HEK293 (cell line): ENCODE results near the gene LGI2.

Source experiments
- CTCF ChIA-PET: fragments of 350-600 bp; formaldehyde crosslinking; extraction: SDS; loops from one replicate; lab custom pipeline; 2021; ENCODE audit warnings: antibody characterized with exemption; lab: Yijun Ruan, JAX
- POLR2A ChIA-PET: fragments of 300-600 bp; formaldehyde crosslinking; extraction: SDS; loops from one replicate; lab custom pipeline; 2020; ENCODE audit warnings: antibody characterized with exemption, inconsistent platforms; lab: Yijun Ruan, JAX
- H3K27ac ChIP-seq: fragments of 200-500 bp; sonication (Bioruptor generic); 2 replicates; pipeline ENCODE4 v1.5.1; 2014; ENCODE audit warnings: low read depth, low read length, control low read depth, inconsistent platforms; ENCODE audit errors: extremely low read depth
- H3K36me3 ChIP-seq, 2 experiments: fragments of 200-500 bp in 1 of 2; sonication (Bioruptor generic) in 1 of 2; 1 replicate in 1 of 2; 2 replicates in 1 of 2; pipeline ENCODE4 v1.5.1; 2014 to 2017; ENCODE audit warnings: inconsistent platforms in 2 of 2, low read length in 2 of 2; ENCODE audit not compliant: control insufficient read depth in 2 of 2, insufficient read depth in 1 of 2
- H3K4me1 ChIP-seq: fragments of 200-500 bp; sonication (Bioruptor generic); 2 replicates; pipeline ENCODE4 v1.5.1; 2014; ENCODE audit warnings: mild to moderate bottlenecking, low read length, inconsistent platforms; ENCODE audit not compliant: control insufficient read depth, insufficient read depth
- H3K4me3 ChIP-seq: 2 replicates; pipeline ENCODE4 v1.5.1; 2011; ENCODE audit warnings: low read depth, mild to moderate bottlenecking, control low read depth, low read length, moderate library complexity
- H3K9me3 ChIP-seq: fragments of 200-500 bp; sonication (Bioruptor generic); 2 replicates; pipeline ENCODE4 v1.5.1; 2014; ENCODE audit warnings: low read depth, low read length, inconsistent platforms; ENCODE audit not compliant: control insufficient read depth, insufficient read depth
- ELK4 ChIP-seq: IDR thresholded peaks from 2 replicates; pipeline ENCODE4 v1.6.1; 2011; ENCODE audit warnings: mild to moderate bottlenecking, low read depth, low read length, borderline replicate concordance
- KLF17 ChIP-seq: fragments of 450-650 bp; formaldehyde crosslinking; IDR thresholded peaks from 2 replicates; pipeline ENCODE4 v1.5.1; 2016; ENCODE audit warnings: missing biosample characterization, missing genetic modification characterization
- PRDM4 ChIP-seq: fragments of 450-650 bp; formaldehyde crosslinking; IDR thresholded peaks from 2 replicates; pipeline ENCODE4 v1.5.1; 2017; ENCODE audit warnings: missing biosample characterization, missing genetic modification characterization
- SP3 ChIP-seq: fragments of 450-650 bp; formaldehyde crosslinking; IDR thresholded peaks from 2 replicates; pipeline ENCODE4 v1.5.1; 2016; ENCODE audit warnings: missing biosample characterization, missing genetic modification characterization
- SP7 ChIP-seq: fragments of 450-650 bp; formaldehyde crosslinking; IDR thresholded peaks from 2 replicates; pipeline ENCODE4 v1.5.1; 2016; ENCODE audit warnings: missing biosample characterization, missing genetic modification characterization
- TRIM28 ChIP-seq: IDR thresholded peaks from 2 replicates; pipeline ENCODE4 v1.6.1; 2011; ENCODE audit warnings: low read length, control low read depth, borderline replicate concordance
- ZBTB1 ChIP-seq: fragments of 450-650 bp; formaldehyde crosslinking; IDR thresholded peaks from 2 replicates; pipeline ENCODE4 v1.5.1; 2016; ENCODE audit warnings: missing biosample characterization, missing genetic modification characterization
- ZBTB17 ChIP-seq: fragments of 450-650 bp; formaldehyde crosslinking; IDR thresholded peaks from 2 replicates; pipeline ENCODE4 v1.5.1; 2016; ENCODE audit warnings: missing biosample characterization, missing genetic modification characterization
- ZBTB21 ChIP-seq: fragments of 450-650 bp; formaldehyde crosslinking; IDR thresholded peaks from 2 replicates; pipeline ENCODE4 v1.5.1; 2017; ENCODE audit warnings: missing biosample characterization, missing genetic modification characterization
- ZBTB8A ChIP-seq: fragments of 450-650 bp; formaldehyde crosslinking; IDR thresholded peaks from 2 replicates; pipeline ENCODE4 v1.5.1; 2016; ENCODE audit warnings: missing biosample characterization, missing genetic modification characterization
- ZNF133 ChIP-seq: fragments of 450-650 bp; formaldehyde crosslinking; IDR thresholded peaks from 2 replicates; pipeline ENCODE4 v1.5.1; 2016; ENCODE audit warnings: missing biosample characterization, missing genetic modification characterization
- ZNF138 ChIP-seq: fragments of 450-650 bp; formaldehyde crosslinking; IDR thresholded peaks from 2 replicates; pipeline ENCODE4 v1.5.1; 2016; ENCODE audit warnings: missing biosample characterization, missing genetic modification characterization, borderline replicate concordance
- ZNF184 ChIP-seq: fragments of 450-650 bp; IDR thresholded peaks from 2 replicates; pipeline ENCODE4 v1.5.1; 2018; ENCODE audit warnings: missing biosample characterization, mild to moderate bottlenecking, missing genetic modification characterization
- ZNF248 ChIP-seq: fragments of 450-650 bp; formaldehyde crosslinking; IDR thresholded peaks from 2 replicates; pipeline ENCODE4 v1.5.1; 2017; ENCODE audit warnings: missing biosample characterization, missing genetic modification characterization
- ZNF391 ChIP-seq: fragments of 450-650 bp; formaldehyde crosslinking; IDR thresholded peaks from 2 replicates; pipeline ENCODE4 v1.5.1; 2016; ENCODE audit warnings: low read depth, missing biosample characterization, missing genetic modification characterization, borderline replicate concordance
- ZNF501 ChIP-seq: fragments of 450-650 bp; formaldehyde crosslinking; IDR thresholded peaks from 2 replicates; pipeline ENCODE4 v1.5.1; 2016; ENCODE audit warnings: missing biosample characterization, missing genetic modification characterization
- ZNF529 ChIP-seq: fragments of 450-650 bp; formaldehyde crosslinking; IDR thresholded peaks from 2 replicates; pipeline ENCODE4 v1.5.1; 2017; ENCODE audit warnings: missing genetic modification characterization, missing biosample characterization; ENCODE audit not compliant: insufficient replicate concordance
- ZNF530 ChIP-seq: fragments of 450-650 bp; formaldehyde crosslinking; IDR thresholded peaks from 2 replicates; pipeline ENCODE4 v1.5.1; 2016; ENCODE audit warnings: low read depth, missing biosample characterization, missing genetic modification characterization
- ZNF548 ChIP-seq: fragments of 450-650 bp; formaldehyde crosslinking; IDR thresholded peaks from 2 replicates; pipeline ENCODE4 v1.5.1; 2016; ENCODE audit warnings: missing biosample characterization, missing genetic modification characterization
- ZNF555 ChIP-seq: fragments of 450-650 bp; formaldehyde crosslinking; conservative IDR thresholded peaks from 2 replicates; pipeline ENCODE4 v1.5.1; 2017; ENCODE audit warnings: missing biosample characterization, mild to moderate bottlenecking, missing genetic modification characterization, inconsistent platforms
- ZNF558 ChIP-seq: fragments of 450-650 bp; formaldehyde crosslinking; IDR thresholded peaks from 2 replicates; pipeline ENCODE4 v1.5.1; 2016; ENCODE audit warnings: missing biosample characterization, missing genetic modification characterization
- ZNF571 ChIP-seq: fragments of 450-650 bp; formaldehyde crosslinking; IDR thresholded peaks from 2 replicates; pipeline ENCODE4 v1.5.0; 2017; ENCODE audit warnings: missing biosample characterization, missing genetic modification characterization
- ZNF600 ChIP-seq: fragments of 450-650 bp; formaldehyde crosslinking; IDR thresholded peaks from 2 replicates; pipeline ENCODE4 v1.5.1; 2016; ENCODE audit warnings: missing biosample characterization, missing genetic modification characterization
- ZNF660 ChIP-seq: fragments of 450-650 bp; IDR thresholded peaks from 2 replicates; pipeline ENCODE4 v1.5.1; 2018; ENCODE audit warnings: missing biosample characterization, mild to moderate bottlenecking, missing genetic modification characterization
- ZNF707 ChIP-seq: fragments of 450-650 bp; formaldehyde crosslinking; IDR thresholded peaks from 2 replicates; pipeline ENCODE4 v1.5.1; 2016; ENCODE audit warnings: missing biosample characterization, missing genetic modification characterization
- ZNF837 ChIP-seq: fragments of 450-650 bp; formaldehyde crosslinking; IDR thresholded peaks from 2 replicates; pipeline ENCODE4 v1.5.1; 2016; ENCODE audit warnings: missing biosample characterization, missing genetic modification characterization
- TF ChIP-seq, protein P1 (sequence below): fragments of 450-650 bp; IDR thresholded peaks from 2 replicates; pipeline ENCODE4 v1.5.1; 2018; ENCODE audit warnings: missing biosample characterization, missing genetic modification characterization

The LGI2 gene

GRCh38 chr4:24963277-24963676 lies 67.5 kb downstream of the LGI2 start (continued):
- TF ChIP-seq ZBTB8A (tag by site-specific recombination), result no peak
- TF ChIP-seq ELK4, result no peak
- TF ChIP-seq ZNF548 (tag by site-specific recombination), result no peak

- no peaks in the 10 kb centered on the region for H3K4me1 ChIP-seq
- no peaks in the 10 kb centered on the region for H3K9me3 ChIP-seq
- CTCF ChIA-PET, result no interaction called here
- H3K4me3 ChIP-seq, result no peak overlapping the region
- H3K36me3 ChIP-seq, result no peaks in the 10 kb centered on the region
- no peak overlapping the region for H3K27ac ChIP-seq
- no peak for TF ChIP-seq SP7 (tag by site-specific recombination)
- POLR2A ChIA-PET, result no interaction called here
These were observed 72.9 kb downstream of the LGI2 start for GRCh38 chr4:24957886-24958285.

- H3K4me1 ChIP-seq, result no peaks in the 10 kb centered on the region
- TF ChIP-seq ZNF248 (tag by site-specific recombination) (no peak), ZNF133 (no peak), SP7 (tag by site-specific recombination) (no peak), ZNF837 (tag by site-specific recombination) (no peak), ZNF558 (tag by site-specific recombination) (no peak), TRIM28 (no peak), ZNF571 (tag by site-specific recombination) (no peak), ZNF600 (tag by site-specific recombination) (no peak), ZBTB21 (tag by site-specific recombination) (no peak)
- H3K27ac ChIP-seq, result no peak overlapping the region
- CTCF ChIA-PET, result interaction anchor here (0.6 kb wide), 1 partner anchor 215 kb away, joined by 4 read pairs; no protein-coding TSS in a partner anchor
- no peaks in the 10 kb centered on the region for H3K9me3 ChIP-seq
- H3K36me3 ChIP-seq, result no peaks in the 10 kb centered on the region
- H3K4me3 ChIP-seq, result no peak overlapping the region
- POLR2A ChIA-PET, result no interaction called here
These were observed 74.0 kb downstream of the LGI2 start for GRCh38 chr4:24956763-24957162.

- ChIA-PET CTCF (no interaction called here), POLR2A (no interaction called here)
- no peak overlapping the region for H3K27ac ChIP-seq
- TF ChIP-seq ZNF501 (tag by site-specific recombination) (no peak), ZNF391 (no peak), ZNF660 (no peak), ZNF707 (no peak), ZNF184 (tag by site-specific recombination) (no peak), ZNF529 (tag by site-specific recombination) (no peak), ZNF530 (tag by site-specific recombination) (no peak), PRDM4 (tag by site-specific recombination) (no peak), ZNF138 (tag by site-specific recombination) (no peak), ZNF555 (tag by site-specific recombination) (no peak), SP3 (no peak), ZBTB1 (tag by site-specific recombination) (no peak), KLF17 (no peak), ZBTB17 (tag by site-specific recombination) (no peak)
- TF ChIP-seq, protein P1, sequence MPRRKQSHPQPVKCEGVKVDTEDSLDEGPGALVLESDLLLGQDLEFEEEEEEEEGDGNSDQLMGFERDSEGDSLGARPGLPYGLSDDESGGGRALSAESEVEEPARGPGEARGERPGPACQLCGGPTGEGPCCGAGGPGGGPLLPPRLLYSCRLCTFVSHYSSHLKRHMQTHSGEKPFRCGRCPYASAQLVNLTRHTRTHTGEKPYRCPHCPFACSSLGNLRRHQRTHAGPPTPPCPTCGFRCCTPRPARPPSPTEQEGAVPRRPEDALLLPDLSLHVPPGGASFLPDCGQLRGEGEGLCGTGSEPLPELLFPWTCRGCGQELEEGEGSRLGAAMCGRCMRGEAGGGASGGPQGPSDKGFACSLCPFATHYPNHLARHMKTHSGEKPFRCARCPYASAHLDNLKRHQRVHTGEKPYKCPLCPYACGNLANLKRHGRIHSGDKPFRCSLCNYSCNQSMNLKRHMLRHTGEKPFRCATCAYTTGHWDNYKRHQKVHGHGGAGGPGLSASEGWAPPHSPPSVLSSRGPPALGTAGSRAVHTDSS (tag by site-specific recombination), result no peak
These were observed 74.7 kb downstream of the LGI2 start for GRCh38 chr4:24956091-24956490.

More at GRCh38 chr4:24956091-24956490, 74.7 kb downstream of the LGI2 start:
- Histone ChIP-seq H3K4me1 (no peaks in the 10 kb centered on the region), H3K4me3 (no peak overlapping the region), H3K36me3 (no peaks in the 10 kb centered on the region), H3K9me3 (no peaks in the 10 kb centered on the region)
